Activated CD8-positive, alpha-beta memory T cell treated with anti-CD3 and anti-CD28 coated beads for 24 hours (primary cell): Measurements from ENCODE around the gene TRMT44.
"Not testable (repeated sequence)": the region's sequence is repeated elsewhere in the genome, so short reads cannot be mapped to it uniquely, and the experiment has no call there.

Source experiments
- DNase-seq: peaks from one replicate; pipeline ENCODE4 v3.0.0-alpha.2; 2020

The TRMT44 gene

GRCh38 chr4:8471211-8471875, 30.8 kb downstream of the TRMT44 start:
- no peak for DNase-seq

GRCh38 chr4:8472158-8472688, 31.6 kb downstream of the TRMT44 start:
- DNase-seq = no peak

- no peak for DNase-seq
Measured at GRCh38 chr4:8472689-8473197, 32.2 kb downstream of the TRMT44 start.

GRCh38 chr4:8473198-8473919, 32.8 kb downstream of the TRMT44 start:
- DNase-seq = no peak

GRCh38 chr4:8473920-8474590, 33.5 kb downstream of the TRMT44 start:
- no peak for DNase-seq

- no peak for DNase-seq
Measured at GRCh38 chr4:8474856-8475255, 34.3 kb downstream of the TRMT44 start.

GRCh38 chr4:8475751-8476575, 35.4 kb downstream of the TRMT44 start:
- DNase-seq = no peak

GRCh38 chr4:8477095-8477635, 36.6 kb downstream of the TRMT44 start:
- DNase-seq = no peak

GRCh38 chr4:8477676-8478075, 37.1 kb downstream of the TRMT44 start:
- no peak for DNase-seq

GRCh38 chr4:8478371-8478770, 37.8 kb downstream of the TRMT44 start:
- no peak for DNase-seq

GRCh38 chr4:8478801-8479744, 38.5 kb downstream of the TRMT44 start:
- no peak for DNase-seq

GRCh38 chr4:8480221-8480620, 39.6 kb downstream of the TRMT44 start:
- no peak for DNase-seq

GRCh38 chr4:8486643-8487042, 46.1 kb downstream of the TRMT44 start:
- not testable (repeated sequence) for DNase-seq

- no peak for DNase-seq
Measured at GRCh38 chr4:8488791-8489369, 48.3 kb downstream of the TRMT44 start.

- not testable (repeated sequence) for DNase-seq
Measured at GRCh38 chr4:8491478-8491877, 50.9 kb downstream of the TRMT44 start.

GRCh38 chr4:8492174-8492573, 51.6 kb downstream of the TRMT44 start:
- DNase-seq = no peak

- DNase-seq = no peak
Measured at GRCh38 chr4:8493484-8493883, 52.9 kb downstream of the TRMT44 start.

- no peak for DNase-seq
Measured at GRCh38 chr4:8494218-8494617, 53.6 kb downstream of the TRMT44 start.

GRCh38 chr4:8494983-8495548, 54.5 kb downstream of the TRMT44 start:
- no peak for DNase-seq

GRCh38 chr4:8495803-8496202, 55.2 kb downstream of the TRMT44 start:
- no peak for DNase-seq
